GM23338 (cell line): Measurements from ENCODE around the gene CYTH1. TPM values are rescaled to one million over a fixed set of nuclear protein-coding genes. Genes with fewer than 3 reads are reported as not detected.

Experiments used
- ATAC-seq: fragments of 200-7000 bp; cut with Tn5 transposase; 3 replicates; pipeline ENCODE4 v1.9.1; 2020
- DNase-seq: peaks from one replicate; pipeline ENCODE4 v3.0.0-alpha.2; 2015; ENCODE audit warnings: low spot score
- H2AFZ ChIP-seq: fragments of 200-600 bp; sonication (generic); 2 replicates; pipeline ENCODE4 v1.8.0; 2016; ENCODE audit warnings: antibody characterized with exemption, mild to moderate bottlenecking, moderate library complexity
- H3F3A ChIP-seq: fragments of 200-600 bp; sonication (generic); replicated peaks from 2 replicates; pipeline ENCODE4 v1.8.0; 2017; ENCODE audit warnings: antibody characterized with exemption, mixed run types, low read depth
- H3K27ac ChIP-seq: fragments of 200-600 bp; sonication (generic); 2 replicates; pipeline ENCODE4 v1.6.1; 2016; ENCODE audit warnings: low read depth
- H3K27me3 ChIP-seq: fragments of 200-600 bp; sonication (generic); 2 replicates; pipeline ENCODE4 v1.8.0; 2016; ENCODE audit warnings: mild to moderate bottlenecking, mixed run types, moderate library complexity; ENCODE audit not compliant: insufficient read depth
- H3K36me3 ChIP-seq: fragments of 200-600 bp; sonication (generic); 2 replicates; pipeline ENCODE4 v1.8.0; 2016; ENCODE audit warnings: mild to moderate bottlenecking; ENCODE audit not compliant: insufficient read depth
- H3K4me1 ChIP-seq: fragments of 200-600 bp; sonication (generic); 2 replicates; pipeline ENCODE4 v1.8.0; 2016; ENCODE audit warnings: mild to moderate bottlenecking, moderate library complexity; ENCODE audit not compliant: insufficient read depth
- H3K4me2 ChIP-seq: fragments of 200-600 bp; sonication (generic); 2 replicates; pipeline ENCODE4 v1.7.1; 2017; ENCODE audit warnings: mixed run types
- H3K4me3 ChIP-seq: fragments of 200-600 bp; sonication (generic); 2 replicates; pipeline ENCODE4 v1.6.1; 2016; ENCODE audit warnings: mixed run types
- H3K79me2 ChIP-seq: fragments of 200-600 bp; sonication (generic); replicated peaks from 2 replicates; pipeline ENCODE4 v1.8.0; 2017; ENCODE audit warnings: mild to moderate bottlenecking; ENCODE audit not compliant: insufficient read depth
- H3K9me2 ChIP-seq: fragments of 200-600 bp; sonication (generic); 2 replicates; pipeline ENCODE4 v1.8.0; 2017; ENCODE audit not compliant: insufficient read depth
- H4K20me1 ChIP-seq: fragments of 200-600 bp; sonication (generic); replicated peaks from 2 replicates; pipeline ENCODE4 v1.8.0; 2017; ENCODE audit warnings: mild to moderate bottlenecking; ENCODE audit not compliant: insufficient read depth
- H3K27ac Mint-ChIP-seq: 2 replicates; pipeline ENCODE4 v1.8.0; 2020; ENCODE audit warnings: inconsistent platforms, mild to moderate bottlenecking, moderate library complexity, mixed read lengths
- H3K27me3 Mint-ChIP-seq: 3 replicates; pipeline ENCODE4 v1.8.0; 2022; ENCODE audit warnings: low read depth, mild to moderate bottlenecking, moderate library complexity, mixed read lengths, inconsistent platforms; ENCODE audit not compliant: insufficient read depth, poor library complexity
- H3K36me3 Mint-ChIP-seq: 3 replicates; pipeline ENCODE4 v1.8.0; 2021; ENCODE audit warnings: low read depth, mild to moderate bottlenecking, inconsistent platforms, moderate library complexity, mixed read lengths
- H3K4me1 Mint-ChIP-seq: 3 replicates; pipeline ENCODE4 v1.8.0; 2020; ENCODE audit warnings: mild to moderate bottlenecking, inconsistent platforms, mixed read lengths
- H3K4me3 Mint-ChIP-seq: 3 replicates; pipeline ENCODE4 v1.8.0; 2021; ENCODE audit warnings: moderate library complexity, mild to moderate bottlenecking, inconsistent platforms, mixed read lengths
- H3K9me3 Mint-ChIP-seq: 3 replicates; pipeline ENCODE4 v1.8.0; 2020; ENCODE audit warnings: moderate library complexity, mild to moderate bottlenecking, inconsistent platforms, mixed read lengths
- CREB1 ChIP-seq: fragments of 250-450 bp; sonication (Bioruptor Pico); IDR thresholded peaks from 2 replicates; pipeline ENCODE4 v1.5.0; 2020; ENCODE audit warnings: low read depth, mild to moderate bottlenecking, moderate library complexity
- ETS1 ChIP-seq: IDR thresholded peaks from 2 replicates; pipeline ENCODE4 v1.6.1; 2016; ENCODE audit warnings: antibody characterized with exemption
- EZH2 ChIP-seq: fragments of 200-600 bp; sonication (generic); IDR thresholded peaks from one replicate; pipeline ENCODE4 v1.8.0; 2017; ENCODE audit warnings: antibody characterized with exemption, mild to moderate bottlenecking, low read depth; ENCODE audit not compliant: unreplicated experiment
- EZH2phosphoT487 ChIP-seq: fragments of 200-600 bp; sonication (generic); IDR thresholded peaks from one replicate; pipeline ENCODE4 v1.8.1; 2018; ENCODE audit warnings: antibody characterized with exemption; ENCODE audit not compliant: unreplicated experiment
- JUNB ChIP-seq: IDR thresholded peaks from one replicate; pipeline ENCODE4 v1.6.1; 2016; ENCODE audit warnings: antibody characterized with exemption; ENCODE audit not compliant: unreplicated experiment
- NANOG ChIP-seq: IDR thresholded peaks from 2 replicates; pipeline ENCODE4 v1.6.1; 2016; ENCODE audit warnings: antibody characterized with exemption, borderline replicate concordance
- POLR2AphosphoS5 ChIP-seq: IDR thresholded peaks from 2 replicates; pipeline ENCODE4 v1.6.1; 2016; ENCODE audit warnings: antibody characterized with exemption, low read depth
- STAT1 ChIP-seq: IDR thresholded peaks from one replicate; pipeline ENCODE4 v1.6.1; 2016; ENCODE audit warnings: antibody characterized with exemption; ENCODE audit not compliant: unreplicated experiment
- ZNF114 ChIP-seq: fragments of 250-450 bp; sonication (Bioruptor Pico); IDR thresholded peaks from 2 replicates; pipeline ENCODE4 v1.5.0; 2020; ENCODE audit warnings: mild to moderate bottlenecking, moderate library complexity
- ZNF331 ChIP-seq: fragments of 250-450 bp; sonication (Bioruptor Pico); IDR thresholded peaks from 2 replicates; pipeline ENCODE4 v1.5.0; 2020; ENCODE audit warnings: low read depth, mild to moderate bottlenecking, moderate library complexity
- polyA plus RNA-seq: library from polyadenylated mRNA; unstranded; fragments of >200 nt; fragmentation: Nextera tagmentation; extraction: Ambion mirVana; gene quantifications from 2 replicates; pipeline ENCODE4 v1.2.1, GENCODE V29; 2016
- total RNA-seq: library from RNA; depleted of rRNA; stranded (reverse); fragments of >200 nt; shearing (Covaris generic); gene quantifications from 2 replicates; pipeline ENCODE4 v1.2.3, GENCODE V29; 2014
- TF ChIP-seq, protein P1 (sequence below), 2 experiments: fragments of 200-600 bp in 1 of 2; sonication (generic) in 1 of 2; conservative IDR thresholded peaks; 2 replicates each; pipeline versions ENCODE4 v1.5.1 to v1.6.1; 2016 to 2017; ENCODE audit warnings: antibody characterized with exemption in 2 of 2, low read depth in 2 of 2, mild to moderate bottlenecking in 2 of 2, moderate library complexity in 1 of 2
- TF ChIP-seq, protein P2 (sequence below): IDR thresholded peaks from one replicate; pipeline ENCODE4 v1.6.1; 2018; ENCODE audit warnings: antibody characterized with exemption; ENCODE audit not compliant: unreplicated experiment

Gene CYTH1
- total and polyA plus RNA-seq, 2 experiments from 2014 or later, result 13.8 to 14.5 TPM

- TF ChIP-seq, protein P1, sequence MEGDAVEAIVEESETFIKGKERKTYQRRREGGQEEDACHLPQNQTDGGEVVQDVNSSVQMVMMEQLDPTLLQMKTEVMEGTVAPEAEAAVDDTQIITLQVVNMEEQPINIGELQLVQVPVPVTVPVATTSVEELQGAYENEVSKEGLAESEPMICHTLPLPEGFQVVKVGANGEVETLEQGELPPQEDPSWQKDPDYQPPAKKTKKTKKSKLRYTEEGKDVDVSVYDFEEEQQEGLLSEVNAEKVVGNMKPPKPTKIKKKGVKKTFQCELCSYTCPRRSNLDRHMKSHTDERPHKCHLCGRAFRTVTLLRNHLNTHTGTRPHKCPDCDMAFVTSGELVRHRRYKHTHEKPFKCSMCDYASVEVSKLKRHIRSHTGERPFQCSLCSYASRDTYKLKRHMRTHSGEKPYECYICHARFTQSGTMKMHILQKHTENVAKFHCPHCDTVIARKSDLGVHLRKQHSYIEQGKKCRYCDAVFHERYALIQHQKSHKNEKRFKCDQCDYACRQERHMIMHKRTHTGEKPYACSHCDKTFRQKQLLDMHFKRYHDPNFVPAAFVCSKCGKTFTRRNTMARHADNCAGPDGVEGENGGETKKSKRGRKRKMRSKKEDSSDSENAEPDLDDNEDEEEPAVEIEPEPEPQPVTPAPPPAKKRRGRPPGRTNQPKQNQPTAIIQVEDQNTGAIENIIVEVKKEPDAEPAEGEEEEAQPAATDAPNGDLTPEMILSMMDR (conservative IDR thresholded peaks at IDR 0.05; ENCODE audit: low read depth in 2 of 2), result no peak
- TF ChIP-seq JUNB (no peak), NANOG (no peak), STAT1 (no peak), EZH2phosphoT487 (no peak), ZNF331 (no peak), ZNF114 (no peak)
- TF ChIP-seq, protein P2, sequence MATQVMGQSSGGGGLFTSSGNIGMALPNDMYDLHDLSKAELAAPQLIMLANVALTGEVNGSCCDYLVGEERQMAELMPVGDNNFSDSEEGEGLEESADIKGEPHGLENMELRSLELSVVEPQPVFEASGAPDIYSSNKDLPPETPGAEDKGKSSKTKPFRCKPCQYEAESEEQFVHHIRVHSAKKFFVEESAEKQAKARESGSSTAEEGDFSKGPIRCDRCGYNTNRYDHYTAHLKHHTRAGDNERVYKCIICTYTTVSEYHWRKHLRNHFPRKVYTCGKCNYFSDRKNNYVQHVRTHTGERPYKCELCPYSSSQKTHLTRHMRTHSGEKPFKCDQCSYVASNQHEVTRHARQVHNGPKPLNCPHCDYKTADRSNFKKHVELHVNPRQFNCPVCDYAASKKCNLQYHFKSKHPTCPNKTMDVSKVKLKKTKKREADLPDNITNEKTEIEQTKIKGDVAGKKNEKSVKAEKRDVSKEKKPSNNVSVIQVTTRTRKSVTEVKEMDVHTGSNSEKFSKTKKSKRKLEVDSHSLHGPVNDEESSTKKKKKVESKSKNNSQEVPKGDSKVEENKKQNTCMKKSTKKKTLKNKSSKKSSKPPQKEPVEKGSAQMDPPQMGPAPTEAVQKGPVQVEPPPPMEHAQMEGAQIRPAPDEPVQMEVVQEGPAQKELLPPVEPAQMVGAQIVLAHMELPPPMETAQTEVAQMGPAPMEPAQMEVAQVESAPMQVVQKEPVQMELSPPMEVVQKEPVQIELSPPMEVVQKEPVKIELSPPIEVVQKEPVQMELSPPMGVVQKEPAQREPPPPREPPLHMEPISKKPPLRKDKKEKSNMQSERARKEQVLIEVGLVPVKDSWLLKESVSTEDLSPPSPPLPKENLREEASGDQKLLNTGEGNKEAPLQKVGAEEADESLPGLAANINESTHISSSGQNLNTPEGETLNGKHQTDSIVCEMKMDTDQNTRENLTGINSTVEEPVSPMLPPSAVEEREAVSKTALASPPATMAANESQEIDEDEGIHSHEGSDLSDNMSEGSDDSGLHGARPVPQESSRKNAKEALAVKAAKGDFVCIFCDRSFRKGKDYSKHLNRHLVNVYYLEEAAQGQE, result no peak
These were observed 94.9 kb downstream of the CYTH1 start (continued) for GRCh38 chr17:78687125-78687524.

GRCh38 chr17:78684026-78684425 is 98.0 kb downstream of the CYTH1 start:
- no peaks in the 10 kb centered on the region for H3K36me3 ChIP-seq

More at GRCh38 chr17:78684026-78684425, 98.0 kb downstream of the CYTH1 start:
- Histone ChIP-seq H3F3A (no peaks in the 10 kb centered on the region), H3K4me3 (no peak overlapping the region), H3K27ac (no peak overlapping the region), H4K20me1 (no peaks in the 10 kb centered on the region; the same call in 1 of the 2 replicates), H3K79me2 (no peaks in the 10 kb centered on the region), H2AFZ (no peak overlapping the region), H3K27me3 (no peaks in the 10 kb centered on the region), H3K4me2 (no peak overlapping the region), H3K9me2 (no peaks in the 10 kb centered on the region), H3K4me1 (peaks cover 5% of the 10 kb centered on the region; the same call in 1 of the 2 replicates)
- DNase-seq (no peak), ATAC-seq (no peak)
- H3K4me1 Mint-ChIP-seq, result peaks cover 24% of the 10 kb centered on the region
- H3K27me3 Mint-ChIP-seq, result peaks cover 2% of the 10 kb centered on the region
- no peak for TF ChIP-seq EZH2
- TF ChIP-seq ZNF114, result no peak
- TF ChIP-seq ETS1, result no peak
- no peak for TF ChIP-seq POLR2AphosphoS5
- no peak for TF ChIP-seq ZNF331
- no peak for TF ChIP-seq NANOG
- TF ChIP-seq, protein P1 (conservative IDR thresholded peaks at IDR 0.05; ENCODE audit: low read depth in 2 of 2), result no peak
- no peak for TF ChIP-seq CREB1 (CRISPR knock-in tag)
- no peak for TF ChIP-seq STAT1
- TF ChIP-seq, protein P2, result no peak
- peaks cover 20% of the 10 kb centered on the region for H3K36me3 Mint-ChIP-seq
- H3K27ac Mint-ChIP-seq, result no peak overlapping the region
- H3K9me3 Mint-ChIP-seq, result no peaks in the 10 kb centered on the region; the same call in 2 of the 3 replicates
- H3K4me3 Mint-ChIP-seq, result no peak overlapping the region
